Endodermal cell (in vitro differentiated cells): ENCODE data around the gene FUOM. TPM values are rescaled to one million over a fixed set of nuclear protein-coding genes. Genes with fewer than 3 reads are reported as not detected.
"Not testable (repeated sequence)": the region's sequence is repeated elsewhere in the genome, so short reads cannot be mapped to it uniquely, and the experiment has no call there.

Experiments used
- DNase-seq: peaks from one replicate; pipeline ENCODE4 v3.0.0-alpha.2; 2017
- H3K27ac ChIP-seq: 2 replicates; pipeline ENCODE4 v1.5.1; 2013; ENCODE audit warnings: mild to moderate bottlenecking, low read depth, low read length, moderate library complexity
- H3K27me3 ChIP-seq: 2 replicates; pipeline ENCODE4 v1.6.1; 2013; ENCODE audit warnings: mild to moderate bottlenecking, low read length, moderate library complexity; ENCODE audit not compliant: insufficient read depth, control insufficient read depth, poor library complexity, severe bottlenecking
- H3K36me3 ChIP-seq: 2 replicates; pipeline ENCODE4 v1.7.0; 2013; ENCODE audit warnings: mild to moderate bottlenecking, low read length, moderate library complexity; ENCODE audit not compliant: control insufficient read depth, insufficient read depth
- H3K4me1 ChIP-seq: one replicate; pipeline ENCODE4 v1.7.0; 2013; ENCODE audit warnings: low read length; ENCODE audit not compliant: control insufficient read depth, insufficient read depth
- H3K4me3 ChIP-seq: 2 replicates; pipeline ENCODE4 v1.5.1; 2013; ENCODE audit warnings: mild to moderate bottlenecking, low read length, moderate library complexity
- H3K9ac ChIP-seq: 2 replicates; pipeline ENCODE4 v1.6.1; 2013; ENCODE audit warnings: mild to moderate bottlenecking, low read length, moderate library complexity; ENCODE audit not compliant: poor library complexity, severe bottlenecking; ENCODE audit errors: extremely low read depth
- H3K9me3 ChIP-seq: 2 replicates; pipeline ENCODE4 v1.6.1; 2013; ENCODE audit warnings: mild to moderate bottlenecking, low read length, moderate library complexity; ENCODE audit not compliant: control insufficient read depth
- H3K27ac Mint-ChIP-seq: 2 replicates; pipeline ENCODE4 v1.8.0; 2020; ENCODE audit warnings: mixed read lengths
- H3K27me3 Mint-ChIP-seq: 2 replicates; pipeline ENCODE4 v1.8.0; 2021; ENCODE audit warnings: mild to moderate bottlenecking, mixed read lengths; ENCODE audit not compliant: insufficient read depth
- H3K36me3 Mint-ChIP-seq: 2 replicates; pipeline ENCODE4 v1.8.0; 2020; ENCODE audit warnings: low read depth, mixed read lengths
- H3K4me1 Mint-ChIP-seq: 2 replicates; pipeline ENCODE4 v1.8.0; 2020; ENCODE audit warnings: mixed read lengths
- H3K4me3 Mint-ChIP-seq: 2 replicates; pipeline ENCODE4 v1.8.0; 2020; ENCODE audit warnings: mild to moderate bottlenecking, moderate library complexity, mixed read lengths
- H3K9me3 Mint-ChIP-seq: 2 replicates; pipeline ENCODE4 v1.8.0; 2020; ENCODE audit warnings: mild to moderate bottlenecking, mixed read lengths
- WGBS, 2 experiments: methylation state at CpG; one replicate each; pipeline versions ENCODE4 v1.1.5 to v1.1.7; 2013; ENCODE audit warnings: missing lambda C conversion rate in 2 of 2, mixed read lengths in 1 of 2; ENCODE audit not compliant: insufficient coverage in 1 of 2, insufficient read length in 1 of 2; 5-methylcytosine and 5-hydroxymethylcytosine counted together
- total RNA-seq, 2 donors: library from RNA; stranded (reverse); fragmentation: NEBNext Ultra II Directional in 1 of 2; extraction: Animal tissue kit (Norgen Biotek cat#: 25700) in 1 of 2; gene quantifications; 2 replicates in 1 of 2; 3 replicates in 1 of 2; pipeline ENCODE4 v1.2.1, GENCODE V29; 2021
- TF ChIP-seq, protein P1 (sequence below): fragments of 200-600 bp; sonication (generic); conservative IDR thresholded peaks from 2 replicates; pipeline ENCODE4 v1.5.0; 2021; ENCODE audit warnings: antibody characterized with exemption, mild to moderate bottlenecking

Gene FUOM
- total RNA-seq, 2 donors from 2014 or later = 81.0 to 83.9 TPM

DNA sequence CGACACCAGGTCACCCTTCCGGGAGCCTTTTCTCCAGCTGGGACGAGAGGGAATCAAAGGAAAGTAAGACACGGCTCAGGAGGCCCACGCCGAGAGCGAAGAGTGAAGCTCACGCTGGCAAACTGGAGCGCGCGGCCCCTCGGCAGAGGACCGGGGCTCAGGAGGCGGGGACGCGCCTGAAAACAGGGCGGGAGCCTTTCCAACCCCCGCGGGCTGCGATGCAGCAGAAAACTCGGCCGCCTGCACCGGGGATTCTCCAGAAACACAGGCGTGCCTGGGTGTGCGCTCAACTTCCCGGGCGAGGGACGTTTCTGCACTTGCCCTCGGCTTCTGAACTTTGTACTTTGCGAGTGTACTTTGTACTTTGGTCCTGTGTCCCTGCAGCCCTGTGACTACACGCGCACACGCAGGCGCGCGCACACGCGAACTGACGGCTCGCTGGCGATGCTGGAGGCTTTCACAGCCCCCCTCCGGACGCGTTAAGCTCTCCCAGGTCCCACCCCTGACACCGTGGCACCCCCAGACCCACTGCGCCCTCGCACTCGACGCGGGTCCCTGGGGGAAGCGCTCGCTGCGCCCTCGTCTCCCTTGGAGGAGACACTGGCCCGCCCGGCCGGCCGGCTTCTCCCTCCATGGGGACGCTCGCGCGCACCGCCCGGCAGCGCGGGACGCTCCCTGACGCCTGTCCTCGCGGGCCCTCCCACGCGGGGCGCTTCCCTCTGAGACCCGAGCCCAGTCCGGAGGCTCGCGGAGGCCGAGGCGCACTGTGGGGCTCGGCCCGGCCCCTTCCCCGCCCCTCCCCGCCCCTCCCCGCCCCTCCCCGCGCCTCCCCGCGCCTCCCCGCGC lies 20.7 kb upstream of the FUOM start:
- Histone ChIP-seq H3K9me3 (no peaks in the 10 kb centered on the region), H3K9ac (no peak overlapping the region), H3K4me1 (no peaks in the 10 kb centered on the region), H3K27me3 (peaks cover 55% of the 10 kb centered on the region), H3K27ac (no peak overlapping the region), H3K36me3 (no peaks in the 10 kb centered on the region), H3K4me3 (peak overlapping the region; percentile 84)
- Mint-ChIP-seq H3K27ac (no peak overlapping the region), H3K27me3 (peaks cover 56% of the 10 kb centered on the region), H3K4me1 (no peaks in the 10 kb centered on the region), H3K4me3 (peak overlapping the region; percentile 58), H3K36me3 (peaks cover 8% of the 10 kb centered on the region), H3K9me3 (no peaks in the 10 kb centered on the region)
- DNase-seq = peak; percentile 83
- TF ChIP-seq, protein P1, sequence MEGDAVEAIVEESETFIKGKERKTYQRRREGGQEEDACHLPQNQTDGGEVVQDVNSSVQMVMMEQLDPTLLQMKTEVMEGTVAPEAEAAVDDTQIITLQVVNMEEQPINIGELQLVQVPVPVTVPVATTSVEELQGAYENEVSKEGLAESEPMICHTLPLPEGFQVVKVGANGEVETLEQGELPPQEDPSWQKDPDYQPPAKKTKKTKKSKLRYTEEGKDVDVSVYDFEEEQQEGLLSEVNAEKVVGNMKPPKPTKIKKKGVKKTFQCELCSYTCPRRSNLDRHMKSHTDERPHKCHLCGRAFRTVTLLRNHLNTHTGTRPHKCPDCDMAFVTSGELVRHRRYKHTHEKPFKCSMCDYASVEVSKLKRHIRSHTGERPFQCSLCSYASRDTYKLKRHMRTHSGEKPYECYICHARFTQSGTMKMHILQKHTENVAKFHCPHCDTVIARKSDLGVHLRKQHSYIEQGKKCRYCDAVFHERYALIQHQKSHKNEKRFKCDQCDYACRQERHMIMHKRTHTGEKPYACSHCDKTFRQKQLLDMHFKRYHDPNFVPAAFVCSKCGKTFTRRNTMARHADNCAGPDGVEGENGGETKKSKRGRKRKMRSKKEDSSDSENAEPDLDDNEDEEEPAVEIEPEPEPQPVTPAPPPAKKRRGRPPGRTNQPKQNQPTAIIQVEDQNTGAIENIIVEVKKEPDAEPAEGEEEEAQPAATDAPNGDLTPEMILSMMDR = no peak
- WGBS, 2 experiments = 1% methylated on average over 47 to 70 of the region's 90 CpGs

DNA sequence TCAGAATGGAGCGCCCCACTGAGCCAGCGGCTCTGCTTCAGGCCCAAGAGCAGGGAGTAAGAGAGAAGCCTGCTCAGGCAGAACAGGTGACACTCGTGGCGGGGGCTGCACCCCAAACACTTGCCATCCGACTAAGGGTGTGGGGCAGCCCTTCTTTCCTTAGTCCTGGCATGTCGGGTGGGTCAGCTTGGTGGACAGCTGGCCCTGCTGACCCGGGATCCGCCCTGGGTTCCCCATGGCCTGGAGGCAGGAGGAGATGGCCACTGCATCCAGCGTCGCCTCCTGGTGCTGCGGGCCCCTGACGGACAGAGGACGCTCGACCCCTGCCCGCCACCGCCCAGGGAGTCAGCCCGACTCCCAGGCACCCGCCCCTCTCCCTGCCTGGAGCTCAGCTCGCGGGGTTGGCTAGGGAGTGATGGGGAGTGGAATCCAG lies 20.0 kb upstream of the FUOM start:
- H3K4me1 ChIP-seq = no peaks in the 10 kb centered on the region
- H3K9ac ChIP-seq = no peak overlapping the region
- H3K27ac Mint-ChIP-seq = no peak overlapping the region
- H3K9me3 Mint-ChIP-seq = no peaks in the 10 kb centered on the region
- no peak overlapping the region for H3K27ac ChIP-seq
- TF ChIP-seq, protein P1 = no peak
- peaks cover 8% of the 10 kb centered on the region for H3K36me3 Mint-ChIP-seq
- DNase-seq = no peak
- no peaks in the 10 kb centered on the region for H3K4me1 Mint-ChIP-seq
- H3K4me3 ChIP-seq = peak overlapping the region; percentile 84
- 21 to 41% methylated on average over 14 to 20 of the region's 20 CpGs for WGBS, 2 experiments
- H3K27me3 Mint-ChIP-seq = peaks cover 56% of the 10 kb centered on the region
- H3K27me3 ChIP-seq = peaks cover 55% of the 10 kb centered on the region
- H3K36me3 ChIP-seq = no peaks in the 10 kb centered on the region
- peak overlapping the region; percentile 58 for H3K4me3 Mint-ChIP-seq
- no peaks in the 10 kb centered on the region for H3K9me3 ChIP-seq

DNA sequence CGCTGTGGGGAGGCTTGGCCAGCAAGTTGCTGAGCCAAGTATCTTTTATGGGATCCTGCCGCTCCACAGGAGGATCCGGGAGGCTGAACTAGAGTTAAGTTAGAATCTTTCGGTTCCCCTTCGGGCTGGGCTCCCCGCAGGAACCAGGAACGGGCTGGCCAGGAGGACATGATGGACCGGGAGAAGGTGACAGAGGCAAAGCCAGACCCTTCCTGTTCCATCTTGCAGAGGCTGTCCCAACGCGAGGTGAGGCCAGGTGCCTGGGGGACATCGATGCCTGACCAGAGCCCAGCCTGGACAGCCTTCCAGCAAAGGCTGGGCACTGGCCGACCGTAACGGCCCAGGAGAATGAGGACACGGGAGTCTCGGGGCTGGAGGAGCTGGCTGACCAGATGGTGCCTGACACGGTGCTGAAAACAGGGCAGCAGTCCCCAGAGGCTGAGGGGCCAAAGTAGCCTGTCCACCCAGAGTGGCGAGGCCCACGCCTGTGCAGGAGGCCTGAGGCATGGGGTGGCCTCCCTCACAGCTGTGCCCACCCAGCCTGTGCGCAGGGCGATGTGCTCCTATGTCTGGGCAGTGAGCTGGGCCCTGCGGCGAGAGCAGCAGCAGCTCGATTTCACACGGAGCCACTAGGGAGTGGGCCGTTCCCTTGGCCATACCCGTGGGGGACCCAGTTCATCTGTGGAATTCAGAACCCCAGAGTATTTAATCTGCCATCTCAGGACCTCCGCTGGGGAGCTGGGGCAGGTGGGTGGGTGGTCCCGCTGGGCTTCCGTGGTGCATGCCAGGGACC lies 19.4 kb upstream of the FUOM start:
- no peak overlapping the region for H3K4me3 ChIP-seq
- TF ChIP-seq, protein P1 = no peak
- no peaks in the 10 kb centered on the region for H3K9me3 ChIP-seq
- no peaks in the 10 kb centered on the region for H3K4me1 ChIP-seq
- 90% methylated on average over 26 to 30 of the region's 30 CpGs for WGBS, 2 experiments
- Mint-ChIP-seq H3K4me3 (no peak overlapping the region), H3K27ac (no peak overlapping the region), H3K27me3 (peaks cover 56% of the 10 kb centered on the region), H3K9me3 (no peaks in the 10 kb centered on the region), H3K36me3 (peaks cover 5% of the 10 kb centered on the region), H3K4me1 (no peaks in the 10 kb centered on the region)
- H3K27me3 ChIP-seq = peaks cover 55% of the 10 kb centered on the region
- DNase-seq = no peak
- H3K36me3 ChIP-seq = no peaks in the 10 kb centered on the region
- H3K27ac ChIP-seq = no peak overlapping the region
- no peak overlapping the region for H3K9ac ChIP-seq

DNA sequence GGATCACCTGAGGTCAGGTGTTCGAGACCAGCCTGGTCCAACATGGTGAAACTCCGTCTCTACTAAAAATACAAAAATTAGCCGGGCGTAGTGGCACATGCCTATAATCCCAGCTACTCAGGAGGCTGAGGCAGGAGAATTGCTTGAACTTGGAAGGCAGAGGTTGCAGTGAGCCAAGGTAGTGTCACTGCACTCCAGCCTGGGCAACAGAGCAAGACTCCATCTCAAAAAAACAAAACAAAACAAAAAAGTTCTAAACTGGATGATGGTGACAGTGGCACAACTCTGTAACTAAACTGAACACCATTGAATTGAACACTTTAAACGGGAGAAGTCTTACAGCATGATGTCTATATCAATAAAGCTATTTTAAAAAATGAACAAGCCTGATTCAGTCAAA lies 18.4 kb upstream of the FUOM start:
- not testable (repeated sequence) for DNase-seq, H3K36me3 Mint-ChIP-seq, H3K9ac ChIP-seq, H3K4me3 Mint-ChIP-seq, H3K4me3 ChIP-seq, H3K9me3 ChIP-seq, H3K36me3 ChIP-seq, H3K27ac ChIP-seq, H3K9me3 Mint-ChIP-seq, H3K27ac Mint-ChIP-seq, H3K4me1 ChIP-seq, H3K4me1 Mint-ChIP-seq
- peaks cover 55% of the 10 kb centered on the region for H3K27me3 ChIP-seq
- 95 to 100% methylated on average over 5 of the region's 5 CpGs for WGBS, 2 experiments
- H3K27me3 Mint-ChIP-seq = peaks cover 56% of the 10 kb centered on the region
